ENCODE results near the gene S100A5.
"Not testable (repeated sequence)": the region's sequence is repeated elsewhere in the genome, so short reads cannot be mapped to it uniquely, and the experiment has no call there.

S100A5 gene

GRCh38 chr1:153566414-153567371, 26.0 kb upstream of the S100A5 start:
- DNase-seq = peak; percentile 76

- DNase-seq = peak; percentile 60
These were observed 25.0 kb upstream of the S100A5 start, which contains the start of gene S100A2 for GRCh38 chr1:153565529-153566374. Gene S100A2 (minus strand): TSS chr1:153565844. CDS start chr1:153563877, 1,967 bp downstream.

GRCh38 chr1:153563991-153564390, 23.3 kb upstream of the S100A5 start:
- DNase-seq = no peak

GRCh38 chr1:153563483-153563901, 22.8 kb upstream of the S100A5 start:
- no peak for DNase-seq

GRCh38 chr1:153562021-153562420, 21.3 kb upstream of the S100A5 start:
- not testable (repeated sequence) for DNase-seq

GRCh38 chr1:153561466-153561985, 20.8 kb upstream of the S100A5 start:
- no peak for DNase-seq

GRCh38 chr1:153560771-153561465, 20.2 kb upstream of the S100A5 start:
- no peak for DNase-seq

GRCh38 chr1:153560241-153560640, 19.5 kb upstream of the S100A5 start:
- DNase-seq = no peak

- no peak for DNase-seq
These were observed 17.1 kb upstream of the S100A5 start for GRCh38 chr1:153557877-153558276.

GRCh38 chr1:153556348-153556747, 15.6 kb upstream of the S100A5 start:
- DNase-seq = no peak

- no peak for DNase-seq
These were observed 13.3 kb upstream of the S100A5 start for GRCh38 chr1:153553830-153554541.

GRCh38 chr1:153553096-153553495, 12.4 kb upstream of the S100A5 start:
- no peak for DNase-seq

GRCh38 chr1:153552335-153552734, 11.6 kb upstream of the S100A5 start:
- DNase-seq = no peak

GRCh38 chr1:153550827-153551500, 10.2 kb upstream of the S100A5 start:
- DNase-seq = no peak

GRCh38 chr1:153550398-153550758, 9.6 kb upstream of the S100A5 start:
- no peak for DNase-seq

GRCh38 chr1:153549741-153550397, 9.1 kb upstream of the S100A5 start:
- DNase-seq = no peak

- no peak for DNase-seq
These were observed 8.3 kb upstream of the S100A5 start, which contains the start of gene S100A3 for GRCh38 chr1:153548722-153549688. Gene S100A3 (minus strand): TSS chr1:153549258. CDS start chr1:153548485, 773 bp downstream.

- DNase-seq = no peak
These were observed 7.1 kb upstream of the S100A5 start for GRCh38 chr1:153547560-153548551.

Measured in retina (tissue), 1 donor.